Astrocyte (in vitro differentiated cells and primary cell): ENCODE results near the gene CEP68. TPM values are rescaled to one million over a fixed set of nuclear protein-coding genes. Genes with fewer than 3 reads are reported as not detected.

Experiments used
- DNase-seq: peaks from one replicate; pipeline ENCODE4 v3.0.0-alpha.2; 2010; ENCODE audit warnings: low read depth
- FAIRE-seq: peaks from 2 replicates; lab custom pipeline; 2011; peaks lifted over from hg19 to GRCh38; lab: Jason Lieb, UNC
- H2AFZ ChIP-seq: 2 replicates; pipeline ENCODE4 v1.6.0; 2012; ENCODE audit warnings: low read depth, low read length, inconsistent platforms
- H3K27ac ChIP-seq: 2 replicates; pipeline ENCODE4 v1.5.1; 2011; ENCODE audit warnings: low read depth, low read length, inconsistent platforms
- H3K27me3 ChIP-seq: 2 replicates; pipeline ENCODE4 v1.6.0; 2011; ENCODE audit warnings: low read length, inconsistent platforms; ENCODE audit not compliant: insufficient read depth
- H3K36me3 ChIP-seq: 2 replicates; pipeline ENCODE4 v1.5.1; 2011; ENCODE audit warnings: low read length, inconsistent platforms; ENCODE audit not compliant: insufficient read depth
- H3K4me1 ChIP-seq: 2 replicates; pipeline ENCODE4 v1.5.1; 2011; ENCODE audit warnings: low read length, inconsistent platforms; ENCODE audit not compliant: insufficient read depth
- H3K4me2 ChIP-seq: 2 replicates; pipeline ENCODE4 v1.6.0; 2012; ENCODE audit warnings: low read length, inconsistent platforms
- H3K4me3 ChIP-seq: 2 replicates; pipeline ENCODE4 v1.5.1; 2011; ENCODE audit warnings: low read depth, mild to moderate bottlenecking, low read length, inconsistent platforms; ENCODE audit not compliant: insufficient read depth
- H3K79me2 ChIP-seq: 2 replicates; pipeline ENCODE4 v1.6.0; 2012; ENCODE audit warnings: mild to moderate bottlenecking, low read length, inconsistent platforms; ENCODE audit not compliant: insufficient read depth
- H3K9ac ChIP-seq: 2 replicates; pipeline ENCODE4 v1.6.0; 2012; ENCODE audit warnings: mild to moderate bottlenecking, low read length, inconsistent platforms
- H3K9me3 ChIP-seq: 2 replicates; pipeline ENCODE4 v1.5.1; 2012; ENCODE audit warnings: low read depth, mild to moderate bottlenecking, low read length, inconsistent platforms; ENCODE audit not compliant: insufficient read depth
- H4K20me1 ChIP-seq: 2 replicates; pipeline ENCODE4 v1.6.0; 2012; ENCODE audit warnings: low read length, inconsistent platforms; ENCODE audit not compliant: insufficient read depth
- H3K27ac Mint-ChIP-seq: one replicate; pipeline ENCODE4 v1.8.0; 2021; ENCODE audit warnings: mild to moderate bottlenecking, mixed read lengths; ENCODE audit not compliant: unreplicated experiment
- H3K27me3 Mint-ChIP-seq: one replicate; pipeline ENCODE4 v1.8.0; 2021; ENCODE audit warnings: low read depth, mixed read lengths; ENCODE audit not compliant: unreplicated experiment
- H3K36me3 Mint-ChIP-seq: one replicate; pipeline ENCODE4 v1.8.0; 2021; ENCODE audit warnings: low read depth, mixed read lengths; ENCODE audit not compliant: unreplicated experiment
- H3K4me1 Mint-ChIP-seq: one replicate; pipeline ENCODE4 v1.8.0; 2021; ENCODE audit warnings: low read depth, mixed read lengths; ENCODE audit not compliant: unreplicated experiment
- H3K4me3 Mint-ChIP-seq: one replicate; pipeline ENCODE4 v1.8.0; 2021; ENCODE audit warnings: mild to moderate bottlenecking, moderate library complexity, mixed read lengths; ENCODE audit not compliant: unreplicated experiment
- H3K9me3 Mint-ChIP-seq: one replicate; pipeline ENCODE4 v1.8.0; 2021; ENCODE audit warnings: mild to moderate bottlenecking, mixed read lengths; ENCODE audit not compliant: unreplicated experiment
- CTCF ChIP-seq: IDR thresholded peaks from 2 replicates; pipeline ENCODE4 v1.5.1; 2011; ENCODE audit warnings: low read depth, mild to moderate bottlenecking, inconsistent platforms, low read length, moderate library complexity; ENCODE audit not compliant: insufficient read depth
- EZH2 ChIP-seq: IDR thresholded peaks from 2 replicates; pipeline ENCODE4 v1.6.1; 2012; ENCODE audit warnings: mild to moderate bottlenecking, low read length, inconsistent platforms; ENCODE audit not compliant: insufficient read depth
- total RNA-seq: library from RNA; stranded (reverse); gene quantifications from 2 replicates; pipeline ENCODE4 v1.2.1, GENCODE V29; 2021

CEP68 gene
- total RNA-seq, 1 donor from 2014 or later: 6.9 TPM

- Histone ChIP-seq H3K9me3 (no peaks in the 10 kb centered on the region), H3K9ac (no peak overlapping the region), H3K4me1 (peaks cover 29% of the 10 kb centered on the region), H2AFZ (no peak overlapping the region), H3K36me3 (peaks cover 20% of the 10 kb centered on the region), H3K27me3 (no peaks in the 10 kb centered on the region), H3K4me2 (no peak overlapping the region), H3K79me2 (peaks cover 25% of the 10 kb centered on the region), H4K20me1 (peaks cover 67% of the 10 kb centered on the region), H3K27ac (no peak overlapping the region), H3K4me3 (no peak overlapping the region)
- no peak for DNase-seq
- H3K9me3 Mint-ChIP-seq: no peaks in the 10 kb centered on the region
- no peak for FAIRE-seq
- H3K4me3 Mint-ChIP-seq: no peak overlapping the region
- no peaks in the 10 kb centered on the region for H3K27me3 Mint-ChIP-seq
- H3K27ac Mint-ChIP-seq: peak overlapping the region; percentile 47
- TF ChIP-seq CTCF: no peak
- TF ChIP-seq EZH2: no peak
- peaks cover 19% of the 10 kb centered on the region for H3K4me1 Mint-ChIP-seq
- peaks cover 20% of the 10 kb centered on the region for H3K36me3 Mint-ChIP-seq
These were observed 13.2 kb downstream of the CEP68 start for GRCh38 chr2:65069439-65069824.

GRCh38 chr2:65070172-65070830, 14.1 kb downstream of the CEP68 start:
- no peak for TF ChIP-seq EZH2
- TF ChIP-seq CTCF: no peak
- peaks cover 60% of the 10 kb centered on the region for H4K20me1 ChIP-seq
- peaks cover 11% of the 10 kb centered on the region for H3K4me1 Mint-ChIP-seq
- no peak overlapping the region for H3K27ac ChIP-seq
- DNase-seq: peak; percentile 43
- H3K4me3 Mint-ChIP-seq: no peak overlapping the region
- no peaks in the 10 kb centered on the region for H3K9me3 ChIP-seq
- H3K27me3 ChIP-seq: no peaks in the 10 kb centered on the region
- H3K36me3 Mint-ChIP-seq: peaks cover 18% of the 10 kb centered on the region
- no peaks in the 10 kb centered on the region for H3K9me3 Mint-ChIP-seq
- H2AFZ ChIP-seq: no peak overlapping the region
- FAIRE-seq: no peak
- H3K36me3 ChIP-seq: peaks cover 20% of the 10 kb centered on the region
- H3K27ac Mint-ChIP-seq: peak overlapping the region; percentile 95
- no peak overlapping the region for H3K4me3 ChIP-seq
- H3K4me1 ChIP-seq: peaks cover 22% of the 10 kb centered on the region
- H3K4me2 ChIP-seq: peak overlapping the region; percentile 31
- H3K79me2 ChIP-seq: peaks cover 25% of the 10 kb centered on the region
- H3K27me3 Mint-ChIP-seq: no peaks in the 10 kb centered on the region
- peak overlapping the region; percentile 34 for H3K9ac ChIP-seq

GRCh38 chr2:65070856-65071255, 14.6 kb downstream of the CEP68 start:
- no peak for TF ChIP-seq CTCF
- no peak for TF ChIP-seq EZH2
- H3K27me3 Mint-ChIP-seq: no peaks in the 10 kb centered on the region
- Histone ChIP-seq H4K20me1 (peaks cover 59% of the 10 kb centered on the region), H3K4me1 (peaks cover 20% of the 10 kb centered on the region), H3K27ac (no peak overlapping the region), H3K9ac (peak overlapping the region; percentile 34), H3K4me2 (peak overlapping the region; percentile 31), H3K36me3 (peaks cover 20% of the 10 kb centered on the region), H3K4me3 (no peak overlapping the region), H3K9me3 (no peaks in the 10 kb centered on the region), H2AFZ (no peak overlapping the region), H3K27me3 (no peaks in the 10 kb centered on the region), H3K79me2 (peaks cover 25% of the 10 kb centered on the region)
- no peaks in the 10 kb centered on the region for H3K9me3 Mint-ChIP-seq
- peaks cover 11% of the 10 kb centered on the region for H3K4me1 Mint-ChIP-seq
- H3K36me3 Mint-ChIP-seq: peaks cover 18% of the 10 kb centered on the region
- FAIRE-seq (no peak), DNase-seq (no peak)
- H3K27ac Mint-ChIP-seq: peak overlapping the region; percentile 95
- H3K4me3 Mint-ChIP-seq: no peak overlapping the region
